ENCODE results near the gene TMOD2.

GRCh38 chr15:51829376-51830275, 78.2 kb downstream of the TMOD2 start, which contains the start of gene TMOD3:
- peak; percentile 54 for TF ChIP-seq ZFX (IDR thresholded peaks at IDR 0.05)
- TF ChIP-seq CTCF (conservative IDR thresholded peaks at IDR 0.05) = 0 out of 2 replicates have a peak, but pooled peaks have one; percentile 3

Data from C4-2B (cell line).